Measurements from ENCODE around the gene TMEM106A.
"Not testable (repeated sequence)": the region's sequence is repeated elsewhere in the genome, so short reads cannot be mapped to it uniquely, and the experiment has no call there.

TMEM106A gene

GRCh38 chr17:43226393-43226792, 14.7 kb downstream of the TMEM106A start:
- H3K4me3 ChIP-seq (ENCODE audit: low read length): no peak overlapping the region
- no peak for TF ChIP-seq CTCF (IDR thresholded peaks at IDR 0.05; ENCODE audit: insufficient read depth, low read depth, low read length, missing control alignments)

GRCh38 chr17:43228020-43228782, 16.5 kb downstream of the TMEM106A start, which contains the start of gene CCDC200:
Gene CCDC200 (minus strand): TSS chr17:43228623. CDS start chr17:43228554, 69 bp downstream.
- not testable (repeated sequence) for DNase-seq (ENCODE audit: low read depth); H3K4me3 ChIP-seq (ENCODE audit: low read length)

More at GRCh38 chr17:43226393-43226792, 14.7 kb downstream of the TMEM106A start:
- no peak for DNase-seq (ENCODE audit: low read depth)

GRCh38 chr17:43231205-43232020, 19.7 kb downstream of the TMEM106A start:
- not testable (repeated sequence) for DNase-seq (ENCODE audit: low read depth)

GRCh38 chr17:43232021-43232699, 20.5 kb downstream of the TMEM106A start:
- H3K4me3 ChIP-seq (ENCODE audit: low read length): peak overlapping the region; percentile 40

More at GRCh38 chr17:43231205-43232020, 19.7 kb downstream of the TMEM106A start:
- H3K4me3 ChIP-seq (ENCODE audit: low read length): peak overlapping the region; percentile 40

GRCh38 chr17:43233263-43233662, 21.6 kb downstream of the TMEM106A start:
- DNase-seq (ENCODE audit: low read depth); H3K4me3 ChIP-seq (ENCODE audit: low read length): not testable (repeated sequence)

More at GRCh38 chr17:43232021-43232699, 20.5 kb downstream of the TMEM106A start:
- peak; percentile 36 for DNase-seq (ENCODE audit: low read depth)

GRCh38 chr17:43233877-43234276, 22.2 kb downstream of the TMEM106A start, which contains the start of gene RNU2-1:
Gene RNU2-1 (minus strand): TSS chr17:43233977.
- H3K4me3 ChIP-seq (ENCODE audit: low read length); DNase-seq (ENCODE audit: low read depth): not testable (repeated sequence)

- H3K4me3 ChIP-seq (ENCODE audit: low read length); DNase-seq (ENCODE audit: low read depth): not testable (repeated sequence)
These were observed 27.9 kb downstream of the TMEM106A start for GRCh38 chr17:43239597-43239996.

- not testable (repeated sequence) for H3K4me3 ChIP-seq (ENCODE audit: low read length); DNase-seq (ENCODE audit: low read depth)
These were observed 29.1 kb downstream of the TMEM106A start for GRCh38 chr17:43240596-43241352.

GRCh38 chr17:43246456-43246855, 34.8 kb downstream of the TMEM106A start:
- not testable (repeated sequence) for DNase-seq (ENCODE audit: low read depth); H3K4me3 ChIP-seq (ENCODE audit: low read length)
